Stimulated activated CD8-positive, alpha-beta memory T cell treated with anti-CD3 and anti-CD28 coated beads, Interleukin-12 subunit alpha, Interleukin-12 subunit beta, amount 100 ng/mL, for 4 hours (primary cell): ENCODE data around the gene P2RY8.
A peak's percentile ranks its signal among the peaks of the same experiment; 100 is the strongest.
"Not testable (repeated sequence)": the region's sequence is repeated elsewhere in the genome, so short reads cannot be mapped to it uniquely, and the experiment has no call there.

Source experiments
- DNase-seq: peaks from one replicate; pipeline ENCODE4 v3.0.0-alpha.2; 2020; ENCODE audit warnings: low read depth

P2RY8 gene

DNA sequence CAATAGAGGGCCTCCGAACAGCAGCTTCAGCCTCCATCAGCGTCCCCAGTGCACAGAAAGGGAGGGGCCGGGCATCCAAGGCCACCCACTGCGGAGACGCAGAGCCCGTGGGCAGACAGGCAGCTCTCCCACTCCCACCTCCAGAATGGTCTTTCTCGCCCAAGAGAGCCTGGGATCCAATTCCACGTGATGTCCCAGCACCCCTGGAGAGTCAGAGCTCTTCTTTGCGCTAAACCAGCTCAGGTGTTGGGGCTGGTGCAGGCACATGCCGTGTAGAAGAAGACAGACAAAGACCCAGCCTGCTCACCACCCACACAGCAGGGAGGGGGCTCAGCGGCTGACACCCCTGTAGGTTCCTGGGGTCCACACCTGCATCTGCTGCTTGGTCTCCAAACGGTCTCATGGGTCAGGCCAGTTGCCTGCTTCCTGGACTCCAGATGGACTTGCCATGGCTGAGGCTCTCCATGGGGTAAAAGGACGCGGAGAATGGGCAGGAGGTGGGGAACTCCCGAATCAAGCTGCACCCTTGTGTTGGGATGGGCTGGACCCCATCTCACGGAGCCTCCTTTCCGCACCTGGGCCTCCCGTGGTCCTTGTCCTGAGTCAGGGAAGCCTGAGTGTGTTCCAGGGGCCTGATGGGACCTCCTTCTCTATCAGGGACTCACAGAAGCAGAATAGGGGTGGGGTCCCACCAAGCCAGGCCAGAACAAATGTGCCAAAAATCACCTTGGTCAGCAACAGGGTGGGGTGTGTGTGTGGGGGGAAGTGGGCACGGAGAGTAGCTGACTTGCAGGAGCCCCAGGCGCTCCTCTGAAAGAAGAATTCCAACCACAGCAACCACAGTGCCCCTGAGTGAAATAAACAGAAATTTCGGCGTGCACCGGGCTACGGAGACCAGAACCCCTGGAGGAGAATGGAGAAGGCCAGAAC lies 72.7 kb downstream of the P2RY8 start:
- DNase-seq, result no peak

DNA sequence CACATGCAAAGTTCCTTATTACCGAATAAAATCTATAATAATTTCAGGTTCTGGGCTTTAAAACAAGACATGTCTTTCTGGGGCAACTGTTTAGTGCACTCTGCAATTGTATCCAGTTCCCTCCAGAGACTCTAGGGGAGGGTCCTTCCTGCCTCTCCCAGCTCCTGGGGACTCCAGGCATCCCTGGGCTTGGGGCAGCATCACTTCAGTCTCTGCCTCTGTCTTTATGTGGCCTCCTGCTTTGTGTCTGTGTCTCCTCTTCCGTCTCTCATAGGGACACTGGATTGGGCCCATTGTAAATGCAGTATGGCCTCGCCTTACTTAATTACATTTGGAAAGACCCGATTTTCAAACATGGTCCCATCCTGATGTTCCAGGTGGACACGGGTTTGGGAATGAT lies 73.4 kb downstream of the P2RY8 start:
- DNase-seq, result no peak

DNA sequence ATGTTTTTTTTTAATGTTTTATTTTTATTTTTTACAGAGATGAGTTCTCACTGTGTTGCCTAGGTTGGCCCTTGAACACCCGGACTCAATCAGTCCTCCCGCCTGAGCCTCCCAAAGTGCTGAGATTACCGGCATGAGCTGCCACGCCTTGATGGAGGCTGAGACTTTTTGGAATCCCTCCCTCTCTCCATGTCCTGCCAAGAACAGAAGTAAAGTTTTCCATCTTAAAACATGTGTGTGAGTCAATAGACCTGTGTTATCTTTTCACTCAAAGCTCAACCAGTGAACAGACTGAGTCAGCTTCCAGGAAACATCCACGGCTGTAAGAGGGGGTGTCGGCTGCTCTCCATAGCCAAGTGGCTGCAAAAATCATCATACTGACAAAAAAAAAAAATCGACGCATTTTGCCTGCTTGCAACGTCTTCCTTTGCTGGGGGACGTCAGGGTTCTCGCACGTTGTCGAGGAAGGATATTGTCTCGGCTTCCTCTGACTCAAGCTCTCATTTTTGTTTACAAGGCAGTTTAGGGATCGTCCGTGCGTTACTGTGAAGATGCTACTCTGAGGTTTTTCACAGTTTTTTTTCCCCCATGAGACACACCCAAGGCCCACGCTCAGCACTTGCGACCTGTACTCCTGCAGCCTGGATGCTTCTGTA lies 74.3 kb downstream of the P2RY8 start:
- peak; percentile 52 for DNase-seq

DNA sequence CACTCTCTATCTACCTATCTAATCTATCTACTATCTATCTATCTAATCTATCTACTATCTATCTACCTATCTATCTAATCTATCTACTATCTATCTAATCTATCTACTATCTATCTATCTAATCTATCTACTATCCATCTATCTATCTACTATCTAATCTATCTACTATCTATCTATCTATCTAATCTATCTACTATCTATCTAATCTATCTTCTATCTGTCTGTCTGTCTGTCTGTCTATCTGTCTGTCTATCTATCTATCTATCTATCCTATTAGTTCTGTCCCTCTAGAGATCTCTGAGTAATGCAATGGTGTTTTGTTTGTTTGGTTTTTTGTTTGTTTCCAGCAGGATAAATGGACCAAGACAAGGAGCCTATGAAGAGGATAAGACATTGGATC lies 74.9 kb downstream of the P2RY8 start:
- DNase-seq, result no peak

DNA sequence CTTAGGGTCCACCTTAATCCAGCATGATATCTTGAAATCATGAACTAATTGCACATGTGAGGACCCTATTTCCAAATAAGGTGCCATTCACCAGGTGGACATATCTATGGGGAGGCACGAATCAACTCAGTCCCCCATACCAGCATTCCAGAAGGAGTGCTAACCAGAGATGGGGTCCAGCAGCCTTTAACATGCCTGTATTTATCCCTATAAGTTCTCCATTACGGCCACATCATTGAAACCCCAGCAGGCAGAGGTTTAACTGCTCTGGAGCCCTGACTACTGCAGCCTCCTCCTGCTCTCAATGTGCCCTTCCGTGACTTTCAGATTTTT lies 81.1 kb downstream of the P2RY8 start:
- DNase-seq, result no peak

DNA sequence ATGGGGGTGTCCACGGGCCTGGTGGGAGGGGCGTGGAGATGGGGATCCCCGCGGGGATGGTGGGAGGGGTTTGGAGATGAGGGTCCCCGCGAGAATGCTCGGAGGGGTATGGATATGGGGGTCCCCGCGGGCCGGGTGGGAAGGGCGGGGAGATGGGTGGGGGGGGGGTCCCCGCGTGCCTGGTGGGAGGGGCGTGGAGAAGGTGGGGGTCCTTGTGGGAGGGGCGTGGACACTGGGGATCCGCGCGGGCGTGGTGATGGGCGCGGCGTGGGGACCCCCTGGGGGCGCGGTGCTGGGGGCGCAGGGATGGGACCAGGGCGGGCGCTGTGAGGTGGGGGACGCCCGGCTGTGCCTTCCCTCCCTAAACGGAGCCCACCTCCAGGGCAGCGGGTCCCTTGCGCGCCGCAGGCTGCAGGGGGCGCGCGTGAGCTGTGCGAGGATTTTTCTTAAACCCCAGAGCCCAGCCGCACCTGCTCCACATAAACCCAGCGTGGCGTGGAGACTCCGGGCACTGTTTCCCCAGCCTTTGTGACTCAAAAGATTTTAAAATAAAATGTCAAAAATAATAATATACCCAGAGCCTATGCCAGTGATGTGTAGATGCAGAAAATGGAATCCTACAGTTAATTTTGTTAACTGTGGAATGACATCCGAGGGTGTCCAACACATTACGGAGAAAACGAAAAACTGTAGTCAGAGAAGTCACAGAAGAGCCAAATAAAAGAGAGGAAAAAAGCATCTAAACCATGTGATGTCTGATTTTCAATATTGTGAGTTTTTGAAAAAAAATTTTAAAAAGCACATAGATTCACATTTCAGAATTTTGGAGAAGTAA lies 82.8 kb downstream of the P2RY8 start:
- DNase-seq, result peak; percentile 83

DNA sequence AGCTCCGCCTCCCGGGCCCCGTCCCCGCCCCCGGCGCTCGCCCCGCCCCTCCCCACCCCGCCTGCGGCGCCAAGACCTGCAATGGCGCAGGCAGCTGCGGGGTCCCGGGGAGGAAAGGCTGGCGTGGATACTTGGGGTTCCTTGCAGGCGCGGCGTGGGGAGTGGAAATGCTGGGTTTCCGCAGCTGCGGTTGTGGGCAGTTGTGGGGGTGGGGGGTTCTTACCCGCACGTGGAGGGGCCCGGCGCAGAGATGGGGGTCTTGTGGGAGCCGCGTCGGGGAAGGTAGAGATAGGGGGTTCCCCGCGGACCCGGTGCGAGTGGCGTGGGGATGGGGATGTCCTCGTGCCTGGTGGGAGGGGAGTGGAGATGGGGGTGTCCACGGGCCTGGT lies 83.6 kb downstream of the P2RY8 start:
- DNase-seq, result no peak

DNA sequence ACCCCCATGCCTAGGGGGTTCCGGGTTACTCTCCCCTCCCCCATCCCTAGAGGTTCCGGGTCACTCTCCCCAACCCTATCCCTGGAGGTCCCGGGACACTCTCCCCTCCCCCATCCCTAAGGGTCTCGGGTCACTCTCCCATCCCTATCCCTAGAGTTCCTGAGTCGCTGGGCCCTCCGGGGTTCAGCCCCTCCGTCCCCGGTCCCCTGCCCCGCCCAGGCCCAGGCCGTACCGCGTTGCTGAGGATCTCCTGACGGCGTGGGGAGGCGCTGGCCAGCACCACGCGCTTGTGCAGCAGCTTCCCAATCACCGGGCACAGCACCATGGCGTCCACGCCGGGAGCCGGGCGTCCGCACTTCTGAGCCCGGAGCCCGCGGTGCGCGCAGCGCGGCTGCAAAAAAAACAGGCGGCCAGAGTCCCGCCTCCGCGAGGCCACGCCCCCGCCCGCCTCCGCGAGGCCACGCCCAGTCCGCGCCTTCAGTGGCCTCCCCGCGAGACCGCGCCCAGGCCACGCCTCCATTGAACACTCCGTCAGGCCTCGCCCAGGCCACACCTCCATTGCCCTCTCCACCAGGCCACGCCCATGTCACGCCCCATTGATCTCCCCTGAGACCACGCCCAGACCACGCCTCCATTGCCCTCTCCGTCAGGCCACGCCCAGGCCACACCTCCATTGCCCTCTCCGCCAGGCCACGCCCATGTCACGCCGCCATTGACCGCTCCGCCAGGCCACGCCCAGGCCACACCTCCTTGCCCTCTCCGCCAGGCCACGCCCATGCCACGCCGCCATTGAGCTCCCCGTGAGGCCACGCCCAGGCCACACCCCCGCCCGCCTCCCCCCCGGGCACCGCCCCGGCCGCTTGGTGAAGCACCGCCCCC lies 84.2 kb downstream of the P2RY8 start, which contains the start of gene ASMTL:
Gene ASMTL, minus strand, starts transcription at position 394 of the 879 bp plus-strand sequence. Its CDS starts 69 bp downstream, at position 325.
- DNase-seq, result peak; percentile 100

DNA sequence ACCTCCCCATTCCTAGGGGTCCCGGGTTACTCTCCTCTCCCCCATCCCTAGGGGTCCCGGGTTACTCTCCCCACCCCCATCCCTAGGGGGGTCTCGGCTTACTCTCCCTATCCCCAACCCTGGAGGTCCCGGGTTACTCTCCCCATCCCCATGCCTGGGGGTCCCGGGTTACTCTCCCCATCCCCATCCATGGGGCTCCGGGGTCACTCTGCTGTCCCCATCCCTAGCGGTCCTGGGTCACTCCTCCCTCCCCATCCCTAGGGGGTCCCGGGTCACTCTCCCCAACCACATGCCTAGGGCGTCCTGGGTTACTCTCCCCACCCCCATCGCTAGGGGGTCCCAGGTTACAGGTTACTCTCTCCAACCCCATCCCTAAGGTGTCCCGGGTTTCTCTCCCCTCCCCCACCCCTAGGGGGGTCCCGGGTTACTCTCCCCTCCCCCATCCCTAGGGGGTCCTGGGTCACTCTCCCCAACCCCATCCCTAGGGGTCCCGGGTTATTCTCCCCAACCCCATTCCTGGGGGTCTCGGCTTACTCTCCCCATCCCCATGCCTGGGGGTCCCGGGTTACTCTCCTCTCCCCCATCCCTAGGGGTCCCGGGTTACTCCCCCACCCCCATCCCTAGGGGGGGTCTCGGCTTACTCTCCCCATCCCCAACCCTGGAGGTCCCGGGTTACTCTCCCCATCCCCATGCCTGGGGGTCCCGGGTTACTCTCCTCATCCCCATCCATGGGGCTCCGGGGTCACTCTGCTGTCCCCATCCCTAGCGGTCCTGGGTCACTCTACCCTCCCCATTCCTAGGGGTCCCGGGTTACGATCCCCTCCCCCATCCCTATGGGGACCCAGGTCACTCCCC lies 85.1 kb downstream of the P2RY8 start:
- DNase-seq, result no peak

DNA sequence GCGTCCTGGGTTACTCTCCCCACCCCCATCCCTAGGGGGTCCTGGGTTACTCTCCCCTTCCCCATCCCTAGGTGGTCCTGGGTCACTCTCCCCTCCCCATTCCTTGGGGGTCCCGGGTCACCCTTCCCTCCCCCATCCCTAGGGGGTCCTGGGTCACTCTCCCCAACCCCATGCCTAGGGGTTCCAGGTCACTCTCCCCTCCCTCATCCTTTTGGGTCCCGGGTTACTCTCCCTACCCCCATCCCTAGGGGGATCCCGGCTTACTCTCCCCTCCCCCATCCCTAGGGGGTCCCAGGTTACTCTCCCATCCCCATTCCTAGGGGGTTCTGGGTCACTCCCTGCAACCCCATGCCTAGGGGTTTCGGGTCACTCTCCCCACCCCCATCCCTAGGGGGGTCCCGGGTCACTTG lies 85.7 kb downstream of the P2RY8 start:
- DNase-seq, result no peak

DNA sequence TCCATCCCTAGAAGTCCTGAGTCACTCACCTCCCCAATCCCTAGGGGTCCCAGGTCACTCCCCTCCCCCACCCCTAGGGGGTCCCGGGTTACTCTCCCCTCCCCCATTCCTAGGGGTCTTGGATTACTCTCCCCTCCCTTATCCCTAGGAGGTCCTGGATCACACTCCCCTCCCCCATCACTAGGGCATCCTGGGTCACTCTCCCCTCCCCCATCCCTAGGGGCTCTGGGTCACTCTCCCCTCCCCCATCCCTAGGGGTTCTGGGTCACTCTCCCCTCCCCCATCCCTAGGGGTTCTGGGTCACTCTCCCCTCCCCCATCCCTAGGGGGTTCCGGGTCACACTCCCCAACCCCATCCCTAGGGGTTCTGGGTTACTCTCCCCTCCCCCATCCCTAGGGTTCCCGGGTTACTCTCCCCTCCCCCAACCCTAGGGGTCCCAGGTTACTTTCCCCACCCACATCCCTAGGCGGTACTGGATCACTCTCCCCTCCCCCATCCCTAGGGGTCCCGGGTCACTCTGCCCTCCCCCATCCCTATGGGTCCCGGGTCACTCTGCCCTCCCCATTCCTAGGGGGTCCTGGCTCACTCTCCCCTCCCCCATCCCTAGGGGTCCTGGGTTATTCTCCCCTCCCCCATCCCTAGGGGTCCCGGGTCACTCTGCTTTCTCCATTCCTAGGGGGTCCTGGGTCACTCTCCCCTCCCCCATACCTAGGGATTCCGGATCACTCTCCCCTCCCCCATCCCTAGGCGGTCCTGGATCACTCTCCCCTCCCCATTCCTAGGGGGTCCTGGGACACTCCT lies 86.4 kb downstream of the P2RY8 start:
- DNase-seq, result no peak

DNA sequence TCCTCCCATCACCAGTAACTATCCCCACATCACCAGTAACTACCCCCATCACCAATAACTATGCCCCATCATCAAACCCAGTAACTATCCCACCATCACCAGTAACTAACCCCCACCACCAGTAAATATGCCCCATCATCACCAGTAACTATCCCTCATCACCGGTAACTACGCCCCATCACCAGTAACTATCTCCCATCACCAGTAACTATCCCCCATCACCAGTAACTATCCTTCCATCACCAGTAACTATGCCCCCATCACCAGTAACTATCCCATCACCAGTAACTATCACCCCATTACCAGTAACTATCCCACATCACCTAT lies 87.2 kb downstream of the P2RY8 start:
- no peak for DNase-seq

DNA sequence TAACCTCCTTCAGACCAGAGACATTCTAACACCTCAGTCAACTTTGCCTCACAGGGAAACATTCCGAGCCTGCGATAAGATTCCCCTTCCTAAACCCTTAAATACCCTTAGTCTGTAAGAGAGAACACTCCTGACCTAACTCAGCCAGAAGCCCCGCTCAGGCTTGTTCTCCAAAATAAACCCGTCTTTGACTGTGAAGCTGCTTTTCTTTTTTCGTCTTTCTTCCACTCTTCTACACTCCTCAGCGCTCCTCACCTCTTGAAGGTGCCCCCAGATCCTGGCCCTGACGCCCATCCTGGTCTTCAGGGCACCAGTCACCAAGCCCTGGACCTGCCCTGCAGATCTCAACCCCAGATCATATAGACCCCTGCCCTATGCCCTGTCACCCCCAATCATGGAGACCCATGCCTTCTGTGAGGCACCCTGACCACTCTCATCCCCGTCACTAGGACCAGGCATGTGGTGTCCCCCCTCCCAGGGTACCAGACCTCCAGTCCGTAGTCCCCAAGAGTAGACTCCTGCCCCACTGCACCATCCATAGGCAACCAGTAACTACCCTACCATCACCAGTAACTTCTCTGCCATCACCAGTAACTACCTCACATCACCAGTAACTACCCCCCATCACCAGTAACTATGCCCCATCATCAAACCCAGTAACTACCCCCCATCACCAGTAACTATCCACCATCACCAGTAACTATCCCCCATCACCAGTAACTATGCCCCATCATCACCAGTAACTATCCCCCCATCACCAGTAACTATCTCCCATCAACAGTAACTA lies 87.8 kb downstream of the P2RY8 start:
- no peak for DNase-seq

DNA sequence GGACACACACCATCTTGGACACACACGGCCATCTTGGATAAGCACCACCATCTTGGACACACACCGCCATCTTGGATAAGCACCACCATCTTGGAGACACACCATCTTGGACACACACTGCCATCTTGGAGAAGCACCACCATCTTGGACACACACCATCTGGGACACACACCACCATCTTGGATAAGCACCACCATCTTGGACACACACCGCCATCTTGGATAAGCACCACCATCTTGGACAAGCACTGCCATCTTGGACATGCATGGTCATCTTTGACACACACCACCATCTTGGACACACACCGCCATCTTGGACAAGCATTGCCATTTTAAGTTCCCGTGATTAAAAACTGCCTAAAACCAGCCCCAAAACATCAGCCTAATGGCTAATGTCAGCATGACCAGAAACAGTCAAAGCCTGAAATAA lies 88.4 kb downstream of the P2RY8 start:
- DNase-seq, result not testable (repeated sequence)

DNA sequence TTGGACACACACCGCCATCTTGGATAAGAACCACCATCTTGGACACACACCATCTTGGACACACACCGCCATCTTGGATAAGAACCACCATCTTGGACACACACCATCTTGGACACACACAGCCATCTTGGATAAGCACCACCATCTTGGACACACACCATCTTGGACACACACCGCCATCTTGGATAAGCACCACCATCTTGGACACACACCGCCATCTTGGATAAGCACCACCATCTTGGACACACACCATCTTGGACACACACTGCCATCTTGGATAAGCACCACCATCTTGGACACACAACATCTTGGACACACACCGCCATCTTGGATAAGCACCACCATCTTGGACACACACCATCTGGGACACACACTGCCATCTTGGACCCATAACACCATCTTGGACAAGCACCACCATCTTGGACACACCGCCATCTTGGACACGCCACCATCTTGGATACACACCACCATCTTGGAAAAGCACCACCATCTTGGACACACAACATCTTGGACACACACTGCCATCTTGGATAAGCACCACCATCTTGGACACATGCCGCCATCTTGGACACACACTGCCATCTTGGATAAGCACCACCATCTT lies 88.9 kb downstream of the P2RY8 start:
- not testable (repeated sequence) for DNase-seq

DNA sequence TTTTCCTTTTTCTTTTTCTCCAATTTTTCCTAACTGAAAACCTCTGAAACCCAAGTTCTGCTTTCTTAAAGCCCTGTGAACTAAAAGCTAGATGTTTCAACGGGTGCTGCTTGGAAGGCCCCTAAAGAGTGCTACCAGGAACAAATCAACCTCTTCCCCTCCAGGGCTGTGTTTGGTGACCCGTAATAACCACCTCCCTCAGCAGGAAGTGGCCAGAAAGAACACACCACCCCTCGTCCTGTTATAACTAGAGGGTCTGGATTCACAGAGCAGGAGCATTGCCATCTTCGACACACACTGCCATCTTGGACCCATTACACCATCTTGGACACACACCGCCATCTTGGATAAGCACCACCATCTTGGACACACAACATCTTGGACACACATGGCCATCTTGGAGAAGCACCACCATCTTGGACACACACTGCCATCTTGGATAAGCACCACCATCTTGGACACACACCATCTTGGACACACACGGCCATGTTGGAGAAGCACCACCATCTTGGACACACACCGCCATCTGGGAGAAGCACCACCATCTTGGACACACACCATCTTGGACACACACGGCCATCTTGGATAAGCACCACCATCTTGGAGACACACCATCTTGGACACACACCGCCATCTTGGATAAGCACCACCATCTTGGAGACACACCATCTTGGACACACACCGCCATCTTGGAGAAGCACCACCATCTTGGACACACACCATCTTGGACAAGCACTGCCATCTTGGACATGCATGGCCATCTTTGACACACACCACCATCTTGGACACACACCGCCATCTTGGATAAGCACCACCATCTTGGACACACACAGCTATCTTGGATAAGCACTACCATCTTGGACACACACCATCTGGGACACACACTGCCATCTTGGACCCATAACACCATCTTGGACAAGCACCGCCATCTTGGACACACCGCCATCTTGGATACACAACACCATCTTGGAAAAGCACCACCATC lies 89.7 kb downstream of the P2RY8 start:
- DNase-seq, result not testable (repeated sequence)
